AG08395 (cell line): ENCODE data around the gene PSPC1.
"Not testable (repeated sequence)": the region's sequence is repeated elsewhere in the genome, so short reads cannot be mapped to it uniquely, and the experiment has no call there.

Source experiments
- DNase-seq: peaks from one replicate; pipeline ENCODE4 v3.0.0; 2012; ENCODE audit warnings: mixed read lengths, low spot score

The PSPC1 gene

GRCh38 chr13:19764237-19764636 is 18.5 kb downstream of the PSPC1 start:
- DNase-seq = no peak

- DNase-seq = no peak
These were observed 19.1 kb downstream of the PSPC1 start for GRCh38 chr13:19763618-19764017.

- no peak for DNase-seq
These were observed 23.1 kb downstream of the PSPC1 start for GRCh38 chr13:19759669-19760068.

- DNase-seq = no peak
These were observed 40.1 kb downstream of the PSPC1 start for GRCh38 chr13:19742643-19743042.

GRCh38 chr13:19737844-19738557 is 44.7 kb downstream of the PSPC1 start:
- DNase-seq = no peak

- no peak for DNase-seq
These were observed 56.1 kb downstream of the PSPC1 start for GRCh38 chr13:19726611-19727010.

GRCh38 chr13:19725320-19725719 is 57.4 kb downstream of the PSPC1 start:
- DNase-seq = no peak

- no peak for DNase-seq
These were observed 62.7 kb downstream of the PSPC1 start for GRCh38 chr13:19720039-19720438.

- peak; percentile 6 for DNase-seq
These were observed 69.4 kb downstream of the PSPC1 start for GRCh38 chr13:19713186-19713965.

GRCh38 chr13:19709782-19710181 is 73.0 kb downstream of the PSPC1 start:
- not testable (repeated sequence) for DNase-seq

- DNase-seq = not testable (repeated sequence)
These were observed 73.7 kb downstream of the PSPC1 start for GRCh38 chr13:19709039-19709438.

GRCh38 chr13:19704256-19704655 is 78.5 kb downstream of the PSPC1 start:
- not testable (repeated sequence) for DNase-seq

GRCh38 chr13:19701619-19702018 is 81.1 kb downstream of the PSPC1 start:
- not testable (repeated sequence) for DNase-seq

- DNase-seq = not testable (repeated sequence)
These were observed 81.8 kb downstream of the PSPC1 start for GRCh38 chr13:19700963-19701362.

GRCh38 chr13:19695829-19696228 is 86.9 kb downstream of the PSPC1 start:
- DNase-seq = no peak

GRCh38 chr13:19695428-19695827 is 87.3 kb downstream of the PSPC1 start:
- no peak for DNase-seq

- DNase-seq = not testable (repeated sequence)
These were observed 91.3 kb downstream of the PSPC1 start for GRCh38 chr13:19691447-19691846.

- DNase-seq = no peak
These were observed 97.3 kb downstream of the PSPC1 start for GRCh38 chr13:19685437-19685836.

- DNase-seq = no peak
These were observed 97.7 kb downstream of the PSPC1 start for GRCh38 chr13:19685034-19685433.

- no peak for DNase-seq
These were observed 101.2 kb downstream of the PSPC1 start for GRCh38 chr13:19681517-19681916.

- DNase-seq = no peak
These were observed 102.0 kb downstream of the PSPC1 start for GRCh38 chr13:19680751-19681150.

GRCh38 chr13:19676168-19676567 is 106.6 kb downstream of the PSPC1 start:
- DNase-seq = no peak

GRCh38 chr13:19674898-19675297 is 107.8 kb downstream of the PSPC1 start:
- DNase-seq = no peak
